ENCODE results near the gene PLK4. TPM values are rescaled to one million over a fixed set of nuclear protein-coding genes. Genes with fewer than 3 reads are reported as not detected.

PLK4 gene
- total RNA-seq, result 10 to 100 TPM; 42.0 to 45.1 TPM

- no peak for TF ChIP-seq CTCF (IDR thresholded peaks at IDR 0.05)
- peaks cover 32% of the 10 kb centered on the region for H3K36me3 Mint-ChIP-seq (ENCODE audit: low read depth)
- no peaks in the 10 kb centered on the region for H3K27me3 Mint-ChIP-seq
- DNase-seq (peak; percentile 97), ATAC-seq (peak; percentile 96)
- H3K4me1 Mint-ChIP-seq (ENCODE audit: low read depth), result peaks cover 11% of the 10 kb centered on the region
- POLR2A ChIA-PET, result interaction anchor here (0.6 to 3.0 kb wide), 9 partner anchors 10 to 180 kb away, joined by 3 to 17 read pairs (median 4); partner anchors contain the start of genes ABHD18, LARP1B and MFSD8
- peak within 1 kb of the TSS; percentile 98 for H3K4me3 Mint-ChIP-seq
- CTCF ChIA-PET, result interaction anchor here (1.1 kb wide), 1 partner anchor 19 kb away, joined by 3 read pairs; no protein-coding TSS in a partner anchor
- H3K9me3 Mint-ChIP-seq, result no peaks in the 10 kb centered on the region
- intact Hi-C loops (cut with micrococcal nuclease), result loop anchor here (2.0 to 5.0 kb wide), 2 partner anchors 84 to 99 kb away; partner anchors contain the start of genes ABHD18, HSPA4L and MFSD8
- peak within 1 kb of the TSS; percentile 98 for H3K27ac Mint-ChIP-seq
These were observed at the start of gene PLK4 for GRCh38 chr4:127880763-127881562. Gene PLK4 (plus strand): TSS chr4:127880893. CDS start chr4:127881135, 242 bp downstream.

- no peak for TF ChIP-seq CTCF (IDR thresholded peaks at IDR 0.05)
- intact Hi-C loops (cut with micrococcal nuclease), result no loop called here
- no peaks in the 10 kb centered on the region for H3K36me3 Mint-ChIP-seq (ENCODE audit: low read depth)
- no peak overlapping the region for H3K27ac Mint-ChIP-seq
- CTCF ChIA-PET, result no interaction called here
- no peak for ATAC-seq
- no peaks in the 10 kb centered on the region for H3K4me1 Mint-ChIP-seq (ENCODE audit: low read depth)
- no peak for DNase-seq
- no peaks in the 10 kb centered on the region for H3K9me3 Mint-ChIP-seq
- no peak overlapping the region for H3K4me3 Mint-ChIP-seq
- POLR2A ChIA-PET, result no interaction called here
- peaks cover 2% of the 10 kb centered on the region for H3K27me3 Mint-ChIP-seq
These were observed 48.1 kb upstream of the PLK4 start for GRCh38 chr4:127832585-127832984.

GRCh38 chr4:127843704-127844600 is 36.7 kb upstream of the PLK4 start:
- no peak for DNase-seq
- POLR2A ChIA-PET, result no interaction called here

GRCh38 chr4:127844601-127845116 is 36.0 kb upstream of the PLK4 start:
- H3K36me3 Mint-ChIP-seq (ENCODE audit: low read depth), result peaks cover 31% of the 10 kb centered on the region

More at GRCh38 chr4:127843704-127844600, 36.7 kb upstream of the PLK4 start:
- Mint-ChIP-seq H3K4me3 (no peak overlapping the region), H3K9me3 (peaks cover 25% of the 10 kb centered on the region), H3K27me3 (no peaks in the 10 kb centered on the region), H3K27ac (no peak overlapping the region), H3K36me3 (ENCODE audit: low read depth) (peaks cover 27% of the 10 kb centered on the region), H3K4me1 (ENCODE audit: low read depth) (no peaks in the 10 kb centered on the region)
- CTCF ChIA-PET, result no interaction called here
- intact Hi-C loops (cut with micrococcal nuclease), result no loop called here
- no peak for ATAC-seq
- no peak for TF ChIP-seq CTCF (IDR thresholded peaks at IDR 0.05)

More at GRCh38 chr4:127844601-127845116, 36.0 kb upstream of the PLK4 start:
- intact Hi-C loops (cut with micrococcal nuclease), result no loop called here
- H3K27me3 Mint-ChIP-seq, result no peaks in the 10 kb centered on the region
- H3K4me1 Mint-ChIP-seq (ENCODE audit: low read depth), result no peaks in the 10 kb centered on the region
- ATAC-seq (no peak), DNase-seq (no peak)
- ChIA-PET CTCF (no interaction called here), POLR2A (no interaction called here)
- no peak for TF ChIP-seq CTCF (IDR thresholded peaks at IDR 0.05)
- H3K4me3 Mint-ChIP-seq, result no peak overlapping the region
- peaks cover 29% of the 10 kb centered on the region for H3K9me3 Mint-ChIP-seq
- no peak overlapping the region for H3K27ac Mint-ChIP-seq

All from activated CD8-positive, alpha-beta T cell treated with anti-CD3 and anti-CD28 coated beads for 36 hours (primary cell).